Adipocyte (in vitro differentiated cells): Measurements from ENCODE around the gene DACH1.

Experiments
- DNase-seq: peaks from one replicate; pipeline ENCODE4 v3.0.0-alpha.2; 2015; ENCODE audit warnings: low read depth
- H3K27me3 ChIP-seq: replicated peaks from 2 replicates; pipeline ENCODE4 v1.7.0; 2013; ENCODE audit warnings: mild to moderate bottlenecking, low read length, moderate library complexity; ENCODE audit not compliant: control insufficient read depth, insufficient read depth
- H3K36me3 ChIP-seq: 2 replicates; pipeline ENCODE4 v1.7.0; 2013; ENCODE audit warnings: low read length, mild to moderate bottlenecking, moderate library complexity; ENCODE audit not compliant: control insufficient read depth, insufficient read depth, severe bottlenecking
- H3K4me1 ChIP-seq: 2 replicates; pipeline ENCODE4 v1.7.0; 2013; ENCODE audit warnings: mild to moderate bottlenecking, low read length, moderate library complexity; ENCODE audit not compliant: control insufficient read depth, insufficient read depth
- H3K4me3 ChIP-seq: 2 replicates; pipeline ENCODE4 v1.7.0; 2013; ENCODE audit warnings: mild to moderate bottlenecking, low read length, moderate library complexity
- H3K9ac ChIP-seq: 2 replicates; pipeline ENCODE4 v1.7.0; 2013; ENCODE audit warnings: mild to moderate bottlenecking, low read length, moderate library complexity
- H3K9me3 ChIP-seq: 2 replicates; pipeline ENCODE4 v1.7.0; 2013; ENCODE audit warnings: mild to moderate bottlenecking, low read length, moderate library complexity; ENCODE audit not compliant: control insufficient read depth

The DACH1 gene

GRCh38 chr13:71503781-71504180, 363.2 kb downstream of the DACH1 start:
- H3K9ac ChIP-seq = no peak overlapping the region
- H3K4me3 ChIP-seq = no peak overlapping the region
- H3K4me1 ChIP-seq = no peaks in the 10 kb centered on the region
- H3K36me3 ChIP-seq = no peaks in the 10 kb centered on the region
- no peak for DNase-seq
- H3K9me3 ChIP-seq = no peaks in the 10 kb centered on the region
- H3K27me3 ChIP-seq = no peaks in the 10 kb centered on the region

- Histone ChIP-seq H3K4me1 (no peaks in the 10 kb centered on the region), H3K4me3 (no peak overlapping the region), H3K36me3 (no peaks in the 10 kb centered on the region), H3K9ac (no peak overlapping the region), H3K9me3 (no peaks in the 10 kb centered on the region), H3K27me3 (no peaks in the 10 kb centered on the region)
- DNase-seq = no peak
These were observed 367.0 kb downstream of the DACH1 start for GRCh38 chr13:71499944-71500514.

GRCh38 chr13:71499235-71499634, 367.8 kb downstream of the DACH1 start:
- H3K4me3 ChIP-seq = no peak overlapping the region
- no peak for DNase-seq

GRCh38 chr13:71493189-71493588, 373.8 kb downstream of the DACH1 start:
- Histone ChIP-seq H3K4me3 (no peak overlapping the region), H3K36me3 (no peaks in the 10 kb centered on the region), H3K9ac (no peak overlapping the region), H3K9me3 (no peaks in the 10 kb centered on the region), H3K27me3 (no peaks in the 10 kb centered on the region), H3K4me1 (no peaks in the 10 kb centered on the region)
- DNase-seq = no peak

More at GRCh38 chr13:71499235-71499634, 367.8 kb downstream of the DACH1 start:
- H3K27me3 ChIP-seq = no peaks in the 10 kb centered on the region
- H3K36me3 ChIP-seq = no peaks in the 10 kb centered on the region
- no peak overlapping the region for H3K9ac ChIP-seq
- no peaks in the 10 kb centered on the region for H3K4me1 ChIP-seq
- no peaks in the 10 kb centered on the region for H3K9me3 ChIP-seq

- H3K27me3 ChIP-seq = no peaks in the 10 kb centered on the region
- no peaks in the 10 kb centered on the region for H3K4me1 ChIP-seq
- no peak overlapping the region for H3K9ac ChIP-seq
- no peak for DNase-seq
- no peaks in the 10 kb centered on the region for H3K36me3 ChIP-seq
- no peaks in the 10 kb centered on the region for H3K9me3 ChIP-seq
- H3K4me3 ChIP-seq = no peak overlapping the region
These were observed 374.6 kb downstream of the DACH1 start for GRCh38 chr13:71492346-71492871.

- Histone ChIP-seq H3K36me3 (no peaks in the 10 kb centered on the region), H3K9me3 (no peaks in the 10 kb centered on the region), H3K9ac (no peak overlapping the region), H3K4me1 (no peaks in the 10 kb centered on the region), H3K27me3 (no peaks in the 10 kb centered on the region), H3K4me3 (no peak overlapping the region)
- DNase-seq = no peak
These were observed 376.0 kb downstream of the DACH1 start for GRCh38 chr13:71491010-71491409.

GRCh38 chr13:71489041-71489440, 378.0 kb downstream of the DACH1 start:
- Histone ChIP-seq H3K4me1 (no peaks in the 10 kb centered on the region), H3K27me3 (no peaks in the 10 kb centered on the region), H3K9me3 (no peaks in the 10 kb centered on the region), H3K4me3 (no peak overlapping the region), H3K36me3 (no peaks in the 10 kb centered on the region), H3K9ac (no peak overlapping the region)
- DNase-seq = no peak

GRCh38 chr13:71488201-71488600, 378.8 kb downstream of the DACH1 start:
- no peaks in the 10 kb centered on the region for H3K36me3 ChIP-seq
- H3K27me3 ChIP-seq = no peaks in the 10 kb centered on the region
- H3K9ac ChIP-seq = no peak overlapping the region
- H3K9me3 ChIP-seq = no peaks in the 10 kb centered on the region
- no peak overlapping the region for H3K4me3 ChIP-seq
- no peak for DNase-seq
- H3K4me1 ChIP-seq = no peaks in the 10 kb centered on the region

GRCh38 chr13:71485913-71486312, 381.1 kb downstream of the DACH1 start:
- Histone ChIP-seq H3K4me3 (no peak overlapping the region), H3K9me3 (no peaks in the 10 kb centered on the region), H3K9ac (no peak overlapping the region), H3K36me3 (no peaks in the 10 kb centered on the region), H3K4me1 (no peaks in the 10 kb centered on the region), H3K27me3 (no peaks in the 10 kb centered on the region)
- DNase-seq = no peak

GRCh38 chr13:71483733-71484132, 383.3 kb downstream of the DACH1 start:
- no peaks in the 10 kb centered on the region for H3K36me3 ChIP-seq
- no peaks in the 10 kb centered on the region for H3K9me3 ChIP-seq
- no peak for DNase-seq
- no peak overlapping the region for H3K9ac ChIP-seq
- no peak overlapping the region for H3K4me3 ChIP-seq
- H3K4me1 ChIP-seq = no peaks in the 10 kb centered on the region
- H3K27me3 ChIP-seq = no peaks in the 10 kb centered on the region

- no peaks in the 10 kb centered on the region for H3K36me3 ChIP-seq
- no peaks in the 10 kb centered on the region for H3K4me1 ChIP-seq
- no peaks in the 10 kb centered on the region for H3K27me3 ChIP-seq
- H3K9ac ChIP-seq = no peak overlapping the region
- no peak overlapping the region for H3K4me3 ChIP-seq
- no peaks in the 10 kb centered on the region for H3K9me3 ChIP-seq
- DNase-seq = no peak
These were observed 385.5 kb downstream of the DACH1 start for GRCh38 chr13:71481501-71481900.

- no peaks in the 10 kb centered on the region for H3K27me3 ChIP-seq
- no peak overlapping the region for H3K4me3 ChIP-seq
- H3K9me3 ChIP-seq = no peaks in the 10 kb centered on the region
- no peaks in the 10 kb centered on the region for H3K4me1 ChIP-seq
- H3K9ac ChIP-seq = no peak overlapping the region
- DNase-seq = no peak
- no peaks in the 10 kb centered on the region for H3K36me3 ChIP-seq
These were observed 386.0 kb downstream of the DACH1 start for GRCh38 chr13:71481046-71481445.
